ENCODE data around the gene KPNA6. TPM values are rescaled to one million over a fixed set of nuclear protein-coding genes. Genes with fewer than 3 reads are reported as not detected.

Gene KPNA6
- total and polyA plus RNA-seq, 2 donors (not counting 3 experiments of a cell fraction or from before 2014, with no cell fraction given) = 22.1 to 85.6 TPM

DNA sequence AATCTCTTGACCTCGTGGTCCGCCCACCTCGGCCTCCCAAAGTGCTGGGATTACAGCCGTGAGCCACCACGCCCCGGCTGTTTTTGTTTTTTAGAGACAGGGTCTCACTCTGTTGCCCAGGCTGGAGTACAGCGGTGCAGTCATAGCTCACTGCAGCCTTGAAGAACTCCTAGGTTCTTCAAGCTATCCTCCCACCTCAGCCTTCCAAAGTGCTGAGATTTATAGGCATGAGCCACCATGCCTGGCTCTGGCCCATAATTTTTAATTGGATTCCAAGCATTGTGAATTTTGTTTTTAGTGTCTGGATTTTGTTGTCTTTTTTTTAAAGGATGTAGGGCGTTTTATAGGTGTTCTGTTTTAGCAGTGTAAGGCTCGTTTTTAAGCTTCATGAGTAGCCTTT lies 43.0 kb downstream of the KPNA6 start:
- CTCF ChIA-PET = interaction anchor here (0.5 to 2.5 kb wide), 3 partner anchors 23 to 42 kb away, joined by 3 to 12 read pairs (median 11); partner anchors contain the start of gene KPNA6
- peaks cover 54% of the 10 kb centered on the region for H3K79me2 ChIP-seq (ENCODE audit: control insufficient read depth, insufficient read depth, low read length)
- no peak for FAIRE-seq
- dilution Hi-C loops (cut with MboI; ENCODE audit: extremely low pct_ligation_motif_present, low sequenced_read_pairs) (no loop called here), intact Hi-C loops (cut with micrococcal nuclease) (no loop called here)
- peaks cover 2% of the 10 kb centered on the region for H4K20me1 ChIP-seq (replicated peaks; ENCODE audit: control insufficient read depth, extremely low read depth, insufficient read depth, low read length)
- no peak overlapping the region for H2AFZ ChIP-seq (ENCODE audit: low read depth, low read length)
- H3K4me2 ChIP-seq (ENCODE audit: insufficient read depth, low read length) = no peak overlapping the region
- H3K27me3 ChIP-seq (ENCODE audit: control insufficient read depth in 2 of 2, insufficient read depth in 2 of 2, low read length in 2 of 2) = no peaks in the 10 kb centered on the region
- H3K9me1 ChIP-seq (replicated peaks; ENCODE audit: control insufficient read depth, extremely low read depth, insufficient read depth, low read length) = no peaks in the 10 kb centered on the region
- BruUV-seq (replicated peaks) = no TSS peak
- no peaks in the 10 kb centered on the region for H3K36me3 ChIP-seq (ENCODE audit: control insufficient read depth in 2 of 2, extremely low read depth in 1 of 2, insufficient read depth in 2 of 2, low read length in 2 of 2)
- TF ChIP-seq POLR2AphosphoS5 (IDR thresholded peaks at IDR 0.05; ENCODE audit: insufficient read depth, low read depth, low read length) = no peak
- no peak for TF ChIP-seq FOS (IDR thresholded peaks at IDR 0.05; ENCODE audit: borderline replicate concordance, insufficient read depth, low read length)
- TF ChIP-seq, protein P1, sequence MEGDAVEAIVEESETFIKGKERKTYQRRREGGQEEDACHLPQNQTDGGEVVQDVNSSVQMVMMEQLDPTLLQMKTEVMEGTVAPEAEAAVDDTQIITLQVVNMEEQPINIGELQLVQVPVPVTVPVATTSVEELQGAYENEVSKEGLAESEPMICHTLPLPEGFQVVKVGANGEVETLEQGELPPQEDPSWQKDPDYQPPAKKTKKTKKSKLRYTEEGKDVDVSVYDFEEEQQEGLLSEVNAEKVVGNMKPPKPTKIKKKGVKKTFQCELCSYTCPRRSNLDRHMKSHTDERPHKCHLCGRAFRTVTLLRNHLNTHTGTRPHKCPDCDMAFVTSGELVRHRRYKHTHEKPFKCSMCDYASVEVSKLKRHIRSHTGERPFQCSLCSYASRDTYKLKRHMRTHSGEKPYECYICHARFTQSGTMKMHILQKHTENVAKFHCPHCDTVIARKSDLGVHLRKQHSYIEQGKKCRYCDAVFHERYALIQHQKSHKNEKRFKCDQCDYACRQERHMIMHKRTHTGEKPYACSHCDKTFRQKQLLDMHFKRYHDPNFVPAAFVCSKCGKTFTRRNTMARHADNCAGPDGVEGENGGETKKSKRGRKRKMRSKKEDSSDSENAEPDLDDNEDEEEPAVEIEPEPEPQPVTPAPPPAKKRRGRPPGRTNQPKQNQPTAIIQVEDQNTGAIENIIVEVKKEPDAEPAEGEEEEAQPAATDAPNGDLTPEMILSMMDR (IDR thresholded peaks at IDR 0.05; ENCODE audit: extremely low read depth in 1 of 2, insufficient read depth in 1 of 2, low read depth in 1 of 2, low read length in 2 of 2) = no peak
- TF ChIP-seq JUN (IDR thresholded peaks at IDR 0.05; ENCODE audit: borderline replicate concordance, insufficient read depth, insufficient read length, low read depth) = no peak
- TF ChIP-seq EZH2 (IDR thresholded peaks at IDR 0.05; ENCODE audit: borderline replicate concordance, low read depth, low read length, severe bottlenecking) = no peak
- no peak for TF ChIP-seq POLR2A (IDR thresholded peaks at IDR 0.05; ENCODE audit: low read depth, low read length)
- TF ChIP-seq MYC (IDR thresholded peaks at IDR 0.05; ENCODE audit: low read depth, low read length) = no peak
- TF ChIP-seq, protein P2, sequence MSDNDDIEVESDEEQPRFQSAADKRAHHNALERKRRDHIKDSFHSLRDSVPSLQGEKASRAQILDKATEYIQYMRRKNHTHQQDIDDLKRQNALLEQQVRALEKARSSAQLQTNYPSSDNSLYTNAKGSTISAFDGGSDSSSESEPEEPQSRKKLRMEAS (IDR thresholded peaks at IDR 0.05; ENCODE audit: insufficient read depth, insufficient read length) = no peak
- no peak for TF ChIP-seq GATA2 (IDR thresholded peaks at IDR 0.05; ENCODE audit: insufficient read depth, insufficient read length, low read depth, low read length)
- no peaks in the 10 kb centered on the region for H3K9me3 ChIP-seq (replicated peaks; ENCODE audit: control insufficient read depth, insufficient read depth, low read length)
- no peaks in the 10 kb centered on the region for H3K4me1 ChIP-seq (ENCODE audit: control insufficient read depth, extremely low read depth, insufficient read depth, low read length)
- no peak overlapping the region for H3K27ac ChIP-seq (ENCODE audit: insufficient read depth, low read depth, low read length)
- no peak for DNase-seq (ENCODE audit: low read depth, low spot score)
- POLR2A ChIA-PET = interaction anchor here (0.6 kb wide), 2 partner anchors 10 to 15 kb away, joined by 3 to 5 read pairs; no protein-coding TSS in a partner anchor
- no peak overlapping the region for H3K4me3 ChIP-seq (replicated peaks in 1 of 3; ENCODE audit: insufficient read depth in 1 of 3, low read depth in 1 of 3, low read length in 3 of 3)
- H3K9ac ChIP-seq (replicated peaks; ENCODE audit: extremely low read depth, insufficient read depth, low read length) = no peak overlapping the region

Measured in endothelial cell of umbilical vein (primary cell).